Stimulated activated CD4-positive, alpha-beta T cell treated with anti-CD3 and anti-CD28 coated beads, Interleukin-12 subunit alpha, Interleukin-12 subunit beta, amount 100 ng/mL, for 24 hours (primary cell): ENCODE measurements around the gene LRRC73.
"Not testable (repeated sequence)": the region's sequence is repeated elsewhere in the genome, so short reads cannot be mapped to it uniquely, and the experiment has no call there.

Source experiments
- DNase-seq, 2 experiments: peaks; one replicate each; pipeline ENCODE4 v3.0.0-alpha.2; 2020; ENCODE audit warnings: low read depth in 2 of 2

LRRC73 gene

GRCh38 chr6:43492673-43493072 lies 17.5 kb downstream of the LRRC73 start:
- no peak for DNase-seq

DNA sequence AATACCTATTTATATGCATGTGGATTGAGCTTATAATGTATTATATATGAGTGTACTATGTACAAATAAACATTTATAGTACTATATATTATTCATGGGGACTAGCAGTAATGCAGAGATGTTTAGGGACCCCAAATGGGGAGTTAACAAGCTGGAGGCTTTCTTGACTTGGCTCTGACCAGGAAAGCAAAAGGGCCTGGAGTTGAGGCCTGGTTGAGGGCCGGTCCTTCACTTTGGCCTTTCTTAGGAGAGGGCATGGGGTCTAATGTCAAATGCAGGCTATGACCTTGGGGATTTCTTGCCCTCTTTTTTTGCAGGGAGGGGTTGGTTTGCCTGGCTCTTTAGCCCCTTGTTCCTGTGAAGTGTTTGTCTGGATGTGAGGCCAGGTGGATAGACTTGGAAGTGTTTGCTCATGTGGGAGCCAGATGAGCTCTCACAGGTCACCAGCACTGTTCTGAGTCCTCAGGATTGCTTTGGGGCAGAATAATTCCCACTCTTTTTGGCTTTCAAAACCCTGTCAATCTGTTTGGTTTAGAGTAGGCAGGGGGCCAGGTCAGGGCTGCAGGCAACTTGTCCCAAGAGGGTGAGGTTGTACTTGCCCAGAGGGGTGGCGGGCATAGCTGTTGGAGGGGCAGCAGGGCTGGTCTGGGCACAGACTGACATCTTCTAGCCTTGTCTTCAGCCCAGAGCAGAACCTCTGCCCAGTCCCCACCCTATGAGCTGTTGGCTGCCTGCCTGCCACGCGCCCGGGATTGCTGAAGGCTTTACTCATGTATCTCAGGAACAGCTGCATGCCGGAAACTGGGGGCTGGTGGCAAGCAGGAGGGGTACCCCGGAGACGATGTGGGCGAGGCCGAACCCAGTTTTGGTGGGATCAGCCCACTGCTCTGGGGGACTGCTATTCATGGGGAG lies 18.1 kb downstream of the LRRC73 start:
- no peak for DNase-seq

DNA sequence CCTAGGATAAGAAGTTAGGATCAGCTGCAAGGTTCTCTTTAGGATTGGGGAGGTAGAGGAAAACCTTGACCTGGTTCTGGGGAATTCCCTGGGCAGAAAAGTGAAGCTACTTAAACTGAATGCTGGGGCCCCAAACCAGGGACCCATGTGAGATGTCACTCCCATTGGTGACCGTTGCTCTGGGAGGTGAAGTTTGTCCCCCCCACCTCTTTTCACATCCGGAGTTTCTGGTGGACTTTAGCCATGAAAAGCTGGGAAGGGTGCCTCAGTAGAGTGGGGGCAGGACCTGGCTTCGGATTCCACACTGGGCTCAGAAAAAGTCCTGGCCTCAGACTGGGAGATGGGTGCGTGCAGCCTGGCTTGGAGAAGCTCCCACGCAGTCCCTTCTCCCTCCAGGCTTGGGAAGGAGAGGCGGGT lies 19.6 kb downstream of the LRRC73 start:
- no peak for DNase-seq

DNA sequence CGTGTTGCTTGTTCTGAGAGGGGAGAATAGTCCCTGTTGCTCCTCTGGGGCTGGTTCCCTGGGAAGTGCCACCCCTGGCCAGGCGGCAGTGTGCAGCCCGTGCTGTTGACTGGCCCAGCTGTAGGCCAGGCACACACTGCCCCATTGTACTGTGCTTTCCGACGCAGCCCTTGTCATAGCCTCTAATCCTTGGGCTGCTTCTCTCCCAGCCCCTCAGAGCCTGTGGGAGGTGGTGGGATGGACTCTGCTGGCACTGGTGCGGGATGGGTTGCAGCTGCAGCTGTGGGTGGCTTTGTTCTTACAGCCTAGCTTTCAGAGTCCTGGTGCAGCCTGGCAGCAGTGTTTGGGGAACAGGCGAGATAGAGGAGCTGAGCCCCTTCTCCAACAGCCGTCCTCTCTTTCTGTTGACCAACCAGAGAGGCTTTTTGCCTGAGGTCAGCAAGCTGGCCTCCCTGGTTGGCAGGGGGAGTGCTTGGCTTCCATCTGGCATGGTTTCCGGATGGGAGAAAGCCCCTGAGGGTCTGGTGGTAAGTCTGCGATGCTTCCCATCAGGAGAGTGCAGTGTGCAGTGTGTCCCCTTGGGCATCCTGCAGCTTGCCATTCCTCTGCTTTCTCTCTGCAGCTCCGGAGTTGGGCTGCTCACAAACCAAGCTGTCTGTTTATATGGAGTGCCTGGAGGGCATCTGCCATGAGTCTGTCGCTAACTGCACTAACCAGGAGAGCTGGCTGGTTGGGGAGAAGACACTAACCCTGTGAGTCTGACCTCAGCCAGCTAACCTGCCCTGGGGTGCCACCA lies 20.7 kb downstream of the LRRC73 start:
- no peak for DNase-seq

GRCh38 chr6:43488667-43489276 lies 21.4 kb downstream of the LRRC73 start:
- no peak for DNase-seq

DNA sequence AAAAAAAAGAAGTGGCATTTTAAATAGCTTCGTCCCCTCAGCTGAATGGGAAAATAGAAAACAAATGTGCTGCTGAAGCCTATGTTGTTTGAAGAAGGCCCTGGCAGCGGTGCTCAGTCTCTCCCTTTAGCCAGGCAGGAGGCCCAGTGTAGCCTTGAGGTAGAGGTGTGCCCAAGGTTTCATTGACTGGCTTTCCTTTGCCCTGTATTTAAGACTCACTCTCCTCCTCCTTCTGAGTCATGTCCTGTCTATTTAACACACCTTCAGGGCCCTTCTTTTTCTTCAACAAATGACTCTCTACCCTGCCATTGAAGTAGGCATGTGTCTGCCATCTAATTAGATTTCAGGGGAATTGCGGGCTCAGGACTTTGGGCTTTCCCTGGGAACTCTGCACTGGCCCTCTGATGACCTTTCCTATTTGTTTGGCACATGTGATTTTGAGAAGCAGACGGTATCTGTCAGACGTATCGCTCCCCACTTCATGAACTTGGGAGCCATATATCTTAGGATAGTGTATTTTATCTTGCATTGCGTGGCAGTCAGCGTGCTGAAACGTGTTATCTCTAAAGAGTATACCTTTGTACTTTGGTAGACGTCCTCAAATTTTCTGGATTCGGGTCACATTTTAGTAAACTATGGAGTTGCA lies 28.4 kb downstream of the LRRC73 start:
- DNase-seq: no peak

DNA sequence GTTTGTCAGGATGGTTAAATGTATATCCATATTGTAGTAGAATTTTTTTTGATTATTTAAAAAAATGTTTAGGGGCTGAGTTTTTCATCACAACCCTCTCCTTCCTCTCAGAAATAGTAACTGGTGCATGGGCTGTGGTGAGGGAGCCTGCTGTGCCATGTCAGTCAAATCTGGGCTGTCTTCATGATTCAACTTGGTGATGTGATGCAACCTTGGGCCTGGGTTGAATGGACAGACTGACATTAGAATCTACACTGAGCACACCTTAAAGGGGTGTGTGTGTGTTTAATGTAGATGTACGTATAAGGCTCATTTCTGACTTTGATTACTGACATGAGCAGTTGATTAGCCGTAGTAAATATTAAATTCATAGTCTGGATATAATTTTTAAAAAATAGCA lies 29.1 kb downstream of the LRRC73 start:
- DNase-seq: no peak

DNA sequence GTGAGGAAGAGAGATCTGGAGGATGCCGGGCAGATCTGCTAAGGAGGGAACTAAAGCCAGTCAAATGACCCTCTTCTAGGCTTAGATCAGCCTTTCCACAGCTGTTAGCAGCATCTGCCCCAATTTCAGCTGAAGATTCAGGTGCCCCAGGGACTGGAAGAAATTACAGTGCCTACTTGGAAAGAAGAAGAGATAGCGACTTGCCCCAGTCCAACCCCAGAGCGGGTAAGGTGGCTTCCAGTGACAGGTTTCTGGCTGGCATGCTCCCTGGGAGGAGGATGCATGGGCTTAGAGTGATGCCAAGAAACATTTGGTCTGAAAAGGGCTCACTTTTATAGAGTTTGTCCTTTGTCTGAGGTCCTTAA lies 32.2 kb downstream of the LRRC73 start:
- DNase-seq: no peak

- DNase-seq: peak; percentile 94 to 99
Observed at GRCh38 chr6:43477235-43478007, 32.7 kb downstream of the LRRC73 start, which contains the start of gene TJAP1. Gene TJAP1 (plus strand): TSS chr6:43477570. CDS start chr6:43499002, 21,432 bp downstream.

DNA sequence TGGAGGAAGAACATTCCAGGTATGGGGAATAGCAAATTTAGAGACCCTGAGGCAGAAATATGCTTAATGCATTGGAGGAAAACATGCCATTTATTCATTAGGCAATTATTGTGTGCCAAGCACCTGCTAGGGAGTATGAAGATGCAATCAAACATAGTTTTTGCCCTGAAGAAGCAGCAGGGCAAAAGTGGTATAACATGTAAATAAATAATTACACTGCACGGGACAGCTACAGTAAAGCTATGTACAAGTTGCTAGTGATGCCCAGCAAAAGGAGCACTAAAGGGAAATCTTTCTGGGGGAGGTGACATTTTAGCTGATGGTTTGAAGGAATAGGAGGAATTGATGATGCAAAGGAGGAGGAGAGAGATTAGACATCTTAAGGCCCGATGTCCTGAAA lies 33.4 kb downstream of the LRRC73 start:
- no peak for DNase-seq

DNA sequence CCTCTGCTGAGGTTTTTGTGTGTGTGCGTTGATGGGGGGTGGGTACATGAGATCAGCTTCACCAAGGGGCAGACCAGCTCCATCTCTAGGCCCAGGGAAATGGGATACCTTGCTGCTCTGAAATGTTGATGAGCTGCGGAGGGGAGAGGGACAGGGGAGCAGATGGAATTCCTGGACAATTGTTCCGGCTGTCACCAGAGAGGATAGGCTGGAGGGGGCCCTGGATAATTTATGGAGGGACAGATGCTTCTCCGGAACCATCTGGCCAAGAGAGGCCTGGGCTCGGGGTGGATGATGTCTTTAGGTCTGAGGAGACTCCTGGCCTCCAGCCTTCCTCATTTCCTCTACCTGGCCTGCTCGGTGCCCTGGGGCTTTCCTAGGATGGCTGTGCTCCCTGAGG lies 34.6 kb downstream of the LRRC73 start:
- DNase-seq: no peak

DNA sequence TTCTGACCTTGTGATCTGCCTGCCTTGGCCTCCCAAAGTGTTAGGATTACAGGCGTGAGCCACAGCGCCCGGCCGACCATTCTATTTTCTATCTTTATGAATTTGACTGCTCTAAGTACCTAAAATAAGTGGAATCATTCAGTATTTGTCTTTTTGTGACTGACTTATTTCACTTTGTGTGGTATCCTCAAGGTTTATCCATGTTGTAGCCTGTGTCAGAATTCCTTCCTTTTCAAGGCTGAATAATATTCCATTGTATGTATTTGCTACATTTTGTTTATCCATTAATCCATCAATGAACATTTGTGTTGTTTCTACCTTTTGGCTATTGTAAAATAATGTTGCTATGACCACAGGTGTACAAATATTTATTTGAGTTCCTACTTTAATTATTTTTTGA lies 37.6 kb downstream of the LRRC73 start:
- no peak for DNase-seq

- DNase-seq: no peak
Observed at GRCh38 chr6:43471399-43471798, 38.7 kb downstream of the LRRC73 start.

- no peak for DNase-seq
Observed at GRCh38 chr6:43469947-43470346, 40.2 kb downstream of the LRRC73 start.

DNA sequence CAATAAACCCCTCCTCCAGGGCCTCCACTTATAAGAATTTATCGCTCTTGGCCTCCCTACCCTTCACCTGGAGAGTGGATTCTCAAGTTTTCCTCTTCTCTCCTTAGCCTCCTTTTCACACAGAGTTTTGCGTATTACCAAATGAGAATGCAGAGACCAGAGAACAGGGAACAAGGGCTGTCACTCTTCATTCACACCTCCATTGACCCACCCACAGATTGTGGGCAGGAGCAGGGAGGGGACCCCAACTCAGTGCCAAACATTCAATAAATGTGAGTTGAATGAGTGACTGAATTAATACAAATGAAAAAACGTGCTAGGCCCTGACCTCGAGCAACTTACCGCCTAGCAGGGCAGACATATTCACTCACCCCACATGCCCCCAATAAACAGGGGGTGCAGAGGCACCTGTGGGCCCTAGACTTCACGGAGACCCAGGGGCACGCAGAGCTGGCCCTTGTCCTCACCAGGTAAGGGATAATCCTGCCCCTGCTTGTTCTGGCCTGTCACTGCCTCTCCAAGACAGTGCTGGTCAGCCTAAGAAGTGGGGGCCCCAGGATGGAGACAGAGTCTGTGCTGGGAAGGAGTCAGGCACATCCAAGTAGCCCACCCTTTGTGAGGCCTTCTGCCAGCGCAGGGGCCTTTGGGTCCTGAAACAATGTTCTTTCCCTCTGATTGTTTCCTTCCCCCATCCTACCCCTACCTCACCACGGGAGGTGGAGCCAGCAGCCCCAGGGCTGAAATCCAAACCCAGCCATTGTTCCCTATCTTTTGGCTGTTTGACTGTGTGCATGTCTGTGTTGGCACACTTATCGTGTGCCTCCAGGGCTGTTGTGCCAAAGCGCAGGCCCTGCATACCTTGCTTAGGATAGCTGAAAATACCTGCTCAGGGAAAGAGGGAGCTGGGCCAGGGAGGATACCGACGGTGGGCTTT lies 41.1 kb downstream of the LRRC73 start:
- DNase-seq: no peak

DNA sequence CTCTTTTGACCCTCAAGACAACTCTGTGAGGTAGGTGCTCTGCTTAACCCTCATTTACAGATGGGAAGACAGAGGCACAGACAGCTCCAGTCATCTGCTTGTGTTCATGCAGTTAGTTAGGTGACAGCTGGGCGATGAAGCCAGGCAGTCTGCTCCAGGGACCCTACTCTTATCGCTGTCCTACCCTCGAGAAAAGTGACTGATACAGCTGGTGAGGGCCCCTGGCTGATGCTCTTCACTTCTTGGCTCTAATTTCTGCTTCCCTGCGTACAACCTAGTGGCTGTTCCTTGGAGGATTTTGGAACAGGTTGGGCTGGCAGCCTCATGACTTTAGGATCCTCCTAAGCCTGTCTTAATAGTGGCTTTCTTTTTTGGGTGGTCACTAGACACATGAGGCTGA lies 41.9 kb downstream of the LRRC73 start:
- DNase-seq: no peak

- DNase-seq: no peak
Observed at GRCh38 chr6:43467752-43468151, 42.4 kb downstream of the LRRC73 start.

DNA sequence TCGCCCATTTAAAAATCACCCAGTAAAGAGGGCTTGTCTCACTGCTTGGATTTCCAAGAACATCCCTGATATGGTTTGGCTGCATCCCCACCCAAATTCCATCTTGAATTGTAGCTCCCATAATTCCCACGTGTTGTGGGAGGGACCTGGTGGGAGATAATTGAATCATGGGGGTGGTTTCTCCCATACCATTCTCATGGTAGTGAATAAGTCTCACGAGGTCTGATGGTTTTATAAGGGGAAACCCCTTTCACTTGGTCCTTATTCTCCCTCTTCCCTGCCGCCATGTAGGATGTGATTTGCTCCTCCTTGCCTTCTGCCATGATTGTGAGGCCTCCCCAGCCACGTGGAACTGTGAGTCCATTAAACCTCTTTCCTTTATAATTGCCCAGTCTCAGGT lies 42.9 kb downstream of the LRRC73 start:
- DNase-seq: not testable (repeated sequence)

- no peak for DNase-seq
Observed at GRCh38 chr6:43465948-43466347, 44.2 kb downstream of the LRRC73 start.

DNA sequence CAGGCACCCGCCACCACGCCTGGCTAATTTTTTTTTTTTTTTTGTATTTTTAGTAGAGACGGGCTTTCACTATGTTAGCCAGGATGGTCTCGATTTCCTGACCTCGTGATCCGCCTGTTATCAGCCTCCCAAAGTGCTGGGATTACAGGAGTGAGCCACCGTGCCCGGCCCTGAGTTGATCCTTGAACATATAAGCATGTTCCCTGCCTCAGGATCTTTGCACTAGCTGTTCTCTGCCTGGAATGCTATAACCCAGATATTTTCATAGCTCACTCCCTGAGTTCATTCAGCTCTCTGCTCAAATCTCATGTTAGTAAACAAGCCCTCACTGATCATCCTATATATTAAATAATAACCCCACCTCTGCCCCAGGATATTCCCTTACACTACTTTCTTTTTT lies 45.8 kb downstream of the LRRC73 start:
- no peak for DNase-seq
